IPS-15b (cell line): ENCODE measurements around the gene FBLN7.
"Not testable (repeated sequence)": the region's sequence is repeated elsewhere in the genome, so short reads cannot be mapped to it uniquely, and the experiment has no call there.

ENCODE experiments used
- H3K27me3 ChIP-seq: one replicate; pipeline ENCODE4 v1.6.1; 2013; ENCODE audit warnings: low read length; ENCODE audit not compliant: control insufficient read depth, insufficient read depth
- H3K36me3 ChIP-seq: one replicate; pipeline ENCODE4 v1.6.1; 2013; ENCODE audit warnings: low read length; ENCODE audit not compliant: control insufficient read depth, insufficient read depth
- H3K4me1 ChIP-seq: one replicate; pipeline ENCODE4 v1.6.1; 2013; ENCODE audit warnings: mild to moderate bottlenecking, low read length; ENCODE audit not compliant: control insufficient read depth, insufficient read depth
- H3K4me3 ChIP-seq: one replicate; pipeline ENCODE4 v1.5.1; 2013; ENCODE audit warnings: low read depth, low read length
- H3K9ac ChIP-seq: one replicate; pipeline ENCODE4 v1.6.1; 2013; ENCODE audit warnings: low read depth, mild to moderate bottlenecking, low read length
- H3K9me3 ChIP-seq: one replicate; pipeline ENCODE4 v1.6.1; 2013; ENCODE audit warnings: mild to moderate bottlenecking, low read length; ENCODE audit not compliant: control insufficient read depth, insufficient read depth

The FBLN7 gene

DNA sequence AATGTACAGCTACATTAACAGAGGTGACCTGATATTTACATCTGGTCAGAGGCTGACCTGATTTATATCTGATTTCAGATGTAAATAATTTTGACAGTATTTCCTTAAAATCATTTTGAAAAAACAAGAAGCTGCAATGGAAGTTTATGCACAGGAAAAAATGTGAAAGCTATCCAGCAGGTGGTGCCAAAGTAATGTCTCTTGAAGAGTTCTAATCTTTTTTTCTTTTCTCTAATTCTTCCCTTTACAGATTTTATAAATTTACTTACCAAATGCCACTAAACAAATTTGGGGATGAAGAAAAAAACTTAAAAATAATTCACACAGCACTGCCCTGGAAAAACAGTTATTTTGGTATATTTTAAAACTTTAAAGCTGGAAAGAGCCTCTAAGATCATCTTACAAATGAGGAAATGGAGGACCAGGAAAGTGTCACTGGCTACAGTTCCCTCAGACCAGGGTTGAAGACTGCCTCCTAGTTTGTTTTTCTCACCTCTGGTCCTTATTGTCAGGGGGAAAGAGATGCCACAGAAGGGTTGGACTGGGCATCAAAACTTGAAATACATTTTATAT lies 16.4 kb upstream of the FBLN7 start:
- Histone ChIP-seq H3K4me3 (no peak overlapping the region), H3K36me3 (no peaks in the 10 kb centered on the region), H3K27me3 (no peaks in the 10 kb centered on the region), H3K9me3 (no peaks in the 10 kb centered on the region), H3K4me1 (no peaks in the 10 kb centered on the region), H3K9ac (no peak overlapping the region)

DNA sequence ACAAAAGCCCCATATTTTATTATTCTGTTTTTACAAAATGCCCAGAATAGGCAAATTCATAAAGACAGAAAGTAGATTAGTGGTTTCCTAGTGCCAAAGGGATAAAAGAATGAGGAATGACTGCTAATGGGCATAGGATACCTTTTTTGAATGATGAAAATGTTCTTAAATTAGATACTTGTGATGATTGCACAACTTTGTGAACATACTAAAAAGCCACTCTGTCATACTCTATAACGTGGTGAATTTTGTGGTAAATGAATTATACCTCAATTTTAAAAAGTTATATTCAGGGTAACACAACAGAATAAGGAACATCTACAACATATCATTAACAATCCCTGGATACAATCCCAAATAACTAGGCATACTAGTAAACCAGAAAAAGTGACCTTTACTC lies 9.1 kb upstream of the FBLN7 start:
- H3K27me3 ChIP-seq = no peaks in the 10 kb centered on the region
- H3K9me3 ChIP-seq = no peaks in the 10 kb centered on the region
- no peak overlapping the region for H3K4me3 ChIP-seq
- H3K4me1 ChIP-seq = no peaks in the 10 kb centered on the region
- H3K36me3 ChIP-seq = no peaks in the 10 kb centered on the region
- no peak overlapping the region for H3K9ac ChIP-seq

DNA sequence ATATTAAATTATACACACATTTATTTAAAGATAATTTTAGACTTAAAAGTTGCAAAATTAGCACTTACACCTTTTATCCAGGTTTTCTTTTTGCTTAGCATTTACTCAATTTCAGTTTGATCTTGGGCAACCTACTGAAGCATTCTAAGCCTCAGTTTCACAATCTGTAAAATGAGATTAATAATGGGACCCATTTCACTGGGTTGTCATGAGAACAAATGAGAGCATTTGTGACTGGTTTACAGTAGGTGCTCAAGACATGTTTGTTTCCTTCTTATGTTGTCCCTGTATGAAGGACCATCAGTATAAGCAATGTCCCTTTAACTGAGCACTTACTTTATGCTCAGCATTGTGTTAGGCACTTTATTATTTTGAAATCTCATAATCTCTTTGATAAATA lies 4.8 kb upstream of the FBLN7 start:
- Histone ChIP-seq H3K9ac (no peak overlapping the region), H3K9me3 (no peaks in the 10 kb centered on the region), H3K36me3 (no peaks in the 10 kb centered on the region), H3K27me3 (peaks cover 23% of the 10 kb centered on the region), H3K4me1 (no peaks in the 10 kb centered on the region), H3K4me3 (no peak overlapping the region)

DNA sequence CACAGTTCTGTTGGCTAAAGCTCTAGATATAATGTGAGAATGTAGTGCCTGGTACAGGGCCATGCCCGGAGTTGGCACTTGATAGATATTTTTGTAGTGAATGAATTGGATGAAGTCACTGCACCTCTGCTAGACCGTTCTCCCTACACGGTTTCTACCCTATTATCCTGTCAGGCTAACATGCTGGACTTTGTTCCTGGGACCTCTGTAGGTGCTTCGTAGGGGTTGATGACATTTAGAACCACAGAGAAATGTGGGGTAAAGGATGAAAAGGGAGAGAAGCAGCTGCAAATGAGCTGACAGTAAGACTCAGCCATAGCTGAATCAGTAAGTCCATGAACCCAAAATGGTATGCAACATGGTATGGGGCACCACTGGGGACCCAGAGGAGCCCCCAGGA lies 4.1 kb upstream of the FBLN7 start:
- H3K9ac ChIP-seq = no peak overlapping the region
- no peaks in the 10 kb centered on the region for H3K36me3 ChIP-seq
- H3K4me1 ChIP-seq = no peaks in the 10 kb centered on the region
- no peak overlapping the region for H3K4me3 ChIP-seq
- H3K9me3 ChIP-seq = no peaks in the 10 kb centered on the region
- H3K27me3 ChIP-seq = peaks cover 26% of the 10 kb centered on the region

DNA sequence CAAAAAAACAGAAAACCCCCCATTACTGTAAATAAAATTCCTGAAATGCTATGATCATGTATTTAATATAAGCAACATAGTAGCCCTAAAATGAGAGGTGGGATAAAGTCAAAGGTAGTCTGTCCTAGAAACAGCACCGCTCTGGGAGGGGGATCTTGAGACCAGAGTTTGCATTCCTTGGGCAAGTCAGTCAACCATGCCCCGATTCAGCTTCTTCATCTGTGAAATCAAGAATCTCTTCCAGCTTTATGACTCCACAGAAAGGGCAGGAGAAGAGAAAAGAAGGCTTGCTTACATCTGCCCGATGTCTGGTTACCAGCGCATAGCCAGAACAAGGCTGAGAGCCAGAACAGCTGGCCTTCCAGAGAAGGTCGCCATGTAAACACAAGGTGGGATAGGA lies 2.1 kb upstream of the FBLN7 start:
- no peaks in the 10 kb centered on the region for H3K9me3 ChIP-seq
- no peaks in the 10 kb centered on the region for H3K4me1 ChIP-seq
- H3K9ac ChIP-seq = no peak overlapping the region
- H3K4me3 ChIP-seq = no peak overlapping the region
- peaks cover 37% of the 10 kb centered on the region for H3K27me3 ChIP-seq
- H3K36me3 ChIP-seq = no peaks in the 10 kb centered on the region

DNA sequence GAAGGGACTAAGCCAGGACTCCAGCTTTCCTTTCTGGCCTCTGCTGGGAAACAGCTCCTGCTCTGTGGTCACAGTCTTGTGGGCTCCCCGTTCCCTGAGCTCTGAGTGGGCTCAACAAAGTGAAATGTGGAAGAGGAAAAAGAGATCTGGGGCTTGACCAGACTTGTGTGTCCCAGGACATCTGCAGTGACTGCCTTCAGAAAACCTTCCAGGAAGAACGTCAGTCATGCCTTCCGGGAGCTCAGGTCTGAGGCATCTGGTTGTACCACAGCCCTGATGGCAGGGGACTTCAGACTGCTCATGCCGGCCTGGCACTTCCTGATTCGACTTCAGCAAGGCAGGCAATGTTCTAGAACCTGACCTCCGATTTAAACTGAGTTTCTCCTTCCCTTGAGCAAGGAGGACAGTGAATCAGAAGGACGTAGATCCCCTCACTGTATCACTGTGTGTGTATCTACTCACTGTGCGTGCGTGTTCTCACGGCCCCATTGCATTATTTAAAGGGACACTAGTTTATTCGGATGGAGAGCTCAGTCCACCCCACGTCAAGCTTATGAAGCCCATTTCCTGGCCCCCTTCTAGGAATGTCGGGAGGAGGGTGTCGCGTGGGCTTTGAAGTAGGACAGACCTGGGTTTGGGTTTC lies 548 bp upstream of the FBLN7 start:
- no peak overlapping the region for H3K9ac ChIP-seq

DNA sequence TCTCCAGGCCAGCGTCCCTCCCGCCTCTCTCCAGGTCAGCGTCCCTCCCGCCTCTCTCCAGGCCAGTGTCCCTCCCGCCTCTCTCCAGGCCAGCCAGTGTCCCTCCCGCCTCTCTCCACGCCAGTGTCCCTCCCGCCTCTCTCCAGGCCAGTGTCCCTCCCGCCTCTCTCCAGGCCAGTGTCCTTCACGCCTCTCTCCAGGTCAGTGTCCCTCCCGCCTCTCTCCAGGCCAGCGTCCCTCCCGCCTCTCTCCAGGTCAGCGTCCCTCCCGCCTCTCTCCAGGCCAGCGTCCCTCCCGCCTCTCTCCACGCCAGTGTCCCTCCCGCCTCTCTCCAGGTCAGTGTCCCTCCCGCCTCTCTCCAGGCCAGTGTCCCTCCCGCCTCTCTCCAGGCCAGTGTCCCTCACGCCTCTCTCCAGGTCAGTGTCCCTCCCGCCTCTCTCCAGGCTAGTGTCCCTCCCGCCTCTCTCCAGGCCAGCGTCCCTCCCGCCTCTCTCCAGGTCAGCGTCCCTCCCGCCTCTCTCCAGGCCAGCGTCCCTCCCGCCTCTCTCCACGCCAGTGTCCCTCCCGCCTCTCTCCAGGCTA lies 939 bp downstream of the FBLN7 start:
- H3K9me3 ChIP-seq, H3K36me3 ChIP-seq, H3K9ac ChIP-seq, H3K4me1 ChIP-seq: not testable (repeated sequence)
- peaks cover 54% of the 10 kb centered on the region for H3K27me3 ChIP-seq
- peak overlapping the region; percentile 64 for H3K4me3 ChIP-seq

More for the DNA sequence above, 548 bp upstream of the FBLN7 start:
- Histone ChIP-seq H3K36me3 (no peaks in the 10 kb centered on the region), H3K4me3 (peak overlapping the region; percentile 64), H3K9me3 (no peaks in the 10 kb centered on the region), H3K27me3 (peaks cover 50% of the 10 kb centered on the region), H3K4me1 (no peaks in the 10 kb centered on the region)

DNA sequence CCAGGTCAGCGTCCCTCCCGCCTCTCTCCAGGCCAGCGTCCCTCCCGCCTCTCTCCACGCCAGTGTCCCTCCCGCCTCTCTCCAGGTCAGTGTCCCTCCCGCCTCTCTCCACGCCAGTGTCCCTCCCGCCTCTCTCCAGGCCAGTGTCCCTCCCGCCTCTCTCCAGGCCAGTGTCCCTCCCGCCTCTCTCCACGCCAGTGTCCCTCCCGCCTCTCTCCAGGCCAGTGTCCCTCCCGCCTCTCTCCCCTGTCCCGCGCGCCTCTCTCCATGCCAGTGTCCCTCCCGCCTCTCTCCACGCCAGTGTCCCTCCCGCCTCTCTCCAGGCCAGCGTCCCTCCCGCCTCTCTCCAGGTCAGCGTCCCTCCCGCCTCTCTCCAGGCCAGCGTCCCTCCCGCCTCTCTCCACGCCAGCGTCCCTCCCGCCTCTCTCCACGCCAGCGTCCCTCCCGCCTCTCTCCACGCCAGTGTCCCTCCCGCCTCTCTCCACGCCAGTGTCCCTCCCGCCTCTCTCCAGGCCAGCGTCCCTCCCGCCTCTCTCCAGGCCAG lies 1.5 kb downstream of the FBLN7 start:
- H3K36me3 ChIP-seq, H3K4me3 ChIP-seq, H3K9me3 ChIP-seq, H3K9ac ChIP-seq, H3K4me1 ChIP-seq: not testable (repeated sequence)
- peaks cover 54% of the 10 kb centered on the region for H3K27me3 ChIP-seq

DNA sequence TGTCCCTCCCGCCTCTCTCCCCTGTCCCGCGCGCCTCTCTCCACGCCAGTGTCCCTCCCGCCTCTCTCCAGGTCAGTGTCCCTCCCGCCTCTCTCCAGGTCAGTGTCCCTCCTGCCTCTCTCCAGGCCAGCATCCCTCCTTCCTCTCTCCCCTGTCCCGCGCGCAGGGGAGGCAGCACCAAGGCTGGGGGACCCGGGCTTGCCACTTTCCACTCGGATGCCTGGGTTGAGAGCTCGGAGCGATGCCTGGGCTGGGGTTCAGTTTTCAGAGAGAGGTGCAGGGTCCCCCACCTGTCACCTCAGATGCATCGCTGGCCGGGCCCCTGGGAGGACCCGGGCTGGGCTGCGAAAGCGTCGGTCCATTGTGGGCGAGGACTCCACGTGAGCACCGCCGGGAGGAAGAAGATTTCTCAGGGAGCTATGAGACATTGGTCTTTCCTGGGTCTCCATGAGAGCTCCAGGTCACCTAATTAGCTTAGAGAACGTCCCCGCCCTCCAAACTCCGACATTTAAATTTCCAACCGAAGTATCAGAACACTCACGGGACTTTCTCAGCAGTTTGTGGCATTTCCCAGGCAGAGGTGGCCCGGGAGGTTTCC lies 2.1 kb downstream of the FBLN7 start:
- no peaks in the 10 kb centered on the region for H3K9me3 ChIP-seq
- peaks cover 54% of the 10 kb centered on the region for H3K27me3 ChIP-seq
- H3K4me3 ChIP-seq = peak overlapping the region; percentile 43
- H3K36me3 ChIP-seq = no peaks in the 10 kb centered on the region
- H3K9ac ChIP-seq = no peak overlapping the region
- no peaks in the 10 kb centered on the region for H3K4me1 ChIP-seq

DNA sequence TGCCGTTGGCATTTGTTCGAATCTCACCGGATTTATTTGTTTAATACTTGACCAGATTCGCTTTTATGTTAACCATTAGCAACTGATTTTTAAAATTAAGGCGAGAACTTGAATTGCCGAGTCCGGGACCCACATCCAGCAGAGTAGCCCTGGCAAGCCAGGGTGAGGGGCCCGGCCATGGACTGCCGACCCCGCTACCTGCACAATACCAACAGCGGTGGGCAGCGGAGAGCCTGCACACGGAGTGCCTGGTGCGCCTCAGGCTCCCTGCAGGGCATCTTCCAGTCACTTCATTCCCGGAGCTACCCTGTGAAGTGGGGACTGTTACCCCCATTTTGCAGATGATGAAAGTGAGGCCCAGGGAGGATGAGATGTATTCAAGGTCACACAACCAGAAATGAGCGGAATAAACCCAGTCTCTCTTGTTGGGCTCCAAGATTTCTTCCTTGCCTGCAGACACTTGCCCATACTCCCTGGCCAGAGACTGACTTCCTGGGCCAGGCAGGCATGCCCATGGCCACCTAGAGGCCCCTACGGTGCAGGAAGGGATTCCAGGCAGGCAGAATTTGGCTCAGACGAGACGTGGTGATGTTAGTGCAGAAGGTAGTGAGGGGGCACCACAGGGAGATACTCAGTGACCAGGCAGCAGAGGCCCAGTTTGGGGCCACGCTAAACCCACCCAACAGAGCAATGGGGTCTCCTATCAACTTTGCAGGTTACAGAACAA lies 2.9 kb downstream of the FBLN7 start:
- no peak overlapping the region for H3K9ac ChIP-seq
- H3K9me3 ChIP-seq = no peaks in the 10 kb centered on the region
- peaks cover 52% of the 10 kb centered on the region for H3K27me3 ChIP-seq
- H3K36me3 ChIP-seq = no peaks in the 10 kb centered on the region
- H3K4me3 ChIP-seq = peak overlapping the region; percentile 43
- H3K4me1 ChIP-seq = no peaks in the 10 kb centered on the region

DNA sequence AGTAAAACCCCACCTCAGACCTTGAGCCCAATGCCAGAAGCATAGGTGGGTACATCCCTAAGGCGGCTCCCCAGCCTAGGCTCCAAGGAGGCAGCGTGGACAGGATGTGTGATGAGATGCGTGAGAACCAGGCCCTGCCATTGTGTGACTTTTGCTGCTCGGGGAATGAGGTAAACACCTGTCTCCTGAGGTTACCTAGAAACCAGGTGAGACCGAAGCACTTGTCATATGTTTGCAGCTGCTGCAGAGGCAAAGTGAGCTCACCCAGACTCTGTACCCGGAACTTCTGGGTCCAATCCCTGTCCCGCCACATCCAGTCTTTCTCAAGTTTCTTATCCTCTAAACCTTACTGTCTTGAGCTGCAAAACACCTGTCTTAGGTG lies 3.4 kb downstream of the FBLN7 start:
- no peak overlapping the region for H3K4me3 ChIP-seq
- H3K4me1 ChIP-seq = no peaks in the 10 kb centered on the region
- peaks cover 46% of the 10 kb centered on the region for H3K27me3 ChIP-seq
- no peaks in the 10 kb centered on the region for H3K9me3 ChIP-seq
- H3K36me3 ChIP-seq = no peaks in the 10 kb centered on the region
- H3K9ac ChIP-seq = no peak overlapping the region
